Gastrocnemius medialis (tissue), 4 donors: ENCODE results near the gene CHCHD6.

ENCODE experiments used
- CTCF ChIP-seq, 5 experiments: fragments of 450-650 bp in 3 of 5; fragments of 200-600 bp in 2 of 5; sonication (generic) in 2 of 5; IDR thresholded peaks in 4 of 5; conservative IDR thresholded peaks in 1 of 5; 1 replicate in 4 of 5; 2 replicates in 1 of 5; pipeline ENCODE4 v1.5.1; 2016 to 2019; ENCODE audit warnings: antibody characterized with exemption in 5 of 5, mild to moderate bottlenecking in 3 of 5, moderate library complexity in 3 of 5
- POLR2A ChIP-seq, 2 donors: fragments of 450-650 bp; IDR thresholded peaks; one replicate each; pipeline ENCODE4 v1.6.1; 2017; ENCODE audit warnings: antibody characterized with exemption in 2 of 2, mild to moderate bottlenecking in 2 of 2, moderate library complexity in 2 of 2

- no peak for TF ChIP-seq CTCF (IDR thresholded peaks at IDR 0.05 in 4 of 5, conservative IDR thresholded peaks at IDR 0.05 in 1 of 5)
- TF ChIP-seq POLR2A (IDR thresholded peaks at IDR 0.05) = no peak
Measured at GRCh38 chr3:126941721-126942270, 237.8 kb downstream of the CHCHD6 start.
